Breast epithelium (tissue), 4 donors: ENCODE measurements around the gene TMEM63B. TPM values are rescaled to one million over a fixed set of nuclear protein-coding genes. Genes with fewer than 3 reads are reported as not detected.
"Not testable (repeated sequence)": the region's sequence is repeated elsewhere in the genome, so short reads cannot be mapped to it uniquely, and the experiment has no call there.

Experiments
- DNase-seq, 2 donors: peaks; one replicate each; pipeline ENCODE4 v3.0.0-alpha.2; 2019; ENCODE audit warnings: low spot score in 2 of 2
- H3K27ac ChIP-seq, 2 donors: fragments of 200-600 bp; sonication (generic) in 1 of 2; one replicate each; pipeline ENCODE4 v1.5.1; 2016 to 2019; ENCODE audit warnings: mild to moderate bottlenecking in 1 of 2
- H3K27me3 ChIP-seq, 2 donors: fragments of 200-600 bp; sonication (generic) in 1 of 2; one replicate each; pipeline versions ENCODE4 v1.5.1 to v1.6.0; 2017 to 2019; ENCODE audit warnings: control low read depth in 1 of 2, mild to moderate bottlenecking in 1 of 2
- H3K36me3 ChIP-seq: fragments of 200-600 bp; one replicate; pipeline ENCODE4 v1.5.1; 2019
- H3K4me1 ChIP-seq, 2 donors: fragments of 200-600 bp; sonication (generic); one replicate each; pipeline ENCODE4 v1.5.1; 2016 to 2019; ENCODE audit warnings: control low read depth in 1 of 2
- H3K4me3 ChIP-seq, 3 donors: fragments of 200-600 bp; sonication (generic); 1 replicate in 2 of 3; 2 replicates in 1 of 3; pipeline ENCODE4 v1.5.1; 2016 to 2019; ENCODE audit warnings: mild to moderate bottlenecking in 3 of 3, moderate library complexity in 2 of 3
- H3K9me3 ChIP-seq, 2 donors: fragments of 200-600 bp; sonication (generic) in 1 of 2; one replicate each; pipeline ENCODE4 v1.5.1; 2016 to 2019; ENCODE audit warnings: control low read depth in 1 of 2
- CTCF ChIP-seq, 3 donors: fragments of 450-650 bp; IDR thresholded peaks; one replicate each; pipeline ENCODE4 v1.5.1; 2016 to 2017; ENCODE audit warnings: antibody characterized with exemption in 3 of 3, mild to moderate bottlenecking in 3 of 3, moderate library complexity in 3 of 3
- POLR2A ChIP-seq: fragments of 450-650 bp; IDR thresholded peaks from one replicate; pipeline ENCODE4 v1.6.1; 2016; ENCODE audit warnings: antibody characterized with exemption, mild to moderate bottlenecking, moderate library complexity
- POLR2AphosphoS5 ChIP-seq, 3 donors: sonication (generic); formaldehyde crosslinking; IDR thresholded peaks; one replicate each; pipeline ENCODE4 v1.6.1; 2017; ENCODE audit warnings: antibody characterized with exemption in 3 of 3
- intact Hi-C: fragments of 100-400 bp; cut with DNase I; formaldehyde crosslinking; loops from one replicate; pipeline ENCODE4 v1.15.1; 2023; ENCODE audit warnings: low total_unique reads
- total RNA-seq, 3 donors: library from RNA; depleted of rRNA; stranded (reverse); fragments of >200 nt; gene quantifications; one replicate each; pipeline ENCODE4 v1.1.0, GENCODE V29; 2016

The TMEM63B gene
- total RNA-seq, 3 donors from 2014 or later = 16.7 to 21.8 (median 18.9) TPM

- no peaks in the 10 kb centered on the region for H3K36me3 ChIP-seq
- DNase-seq = no peak
- H3K27ac ChIP-seq = no peak overlapping the region
- no peaks in the 10 kb centered on the region for H3K27me3 ChIP-seq
- no peak overlapping the region for H3K4me3 ChIP-seq
- no peaks in the 10 kb centered on the region for H3K9me3 ChIP-seq
- intact Hi-C loops = no loop called here
- TF ChIP-seq POLR2AphosphoS5 (IDR thresholded peaks at IDR 0.05) (no peak), POLR2A (no peak), CTCF (IDR thresholded peaks at IDR 0.05) (no peak)
- no peaks in the 10 kb centered on the region for H3K4me1 ChIP-seq
These were observed 42.1 kb upstream of the TMEM63B start for GRCh38 chr6:44085219-44085618.

- intact Hi-C loops = no loop called here
- Histone ChIP-seq H3K36me3 (no peaks in the 10 kb centered on the region), H3K27me3 (no peaks in the 10 kb centered on the region), H3K4me3 (no peak overlapping the region), H3K9me3 (no peaks in the 10 kb centered on the region), H3K4me1 (no peaks in the 10 kb centered on the region), H3K27ac (peak overlapping the region in 1 of 2 donors; percentile 1)
- TF ChIP-seq CTCF (IDR thresholded peaks at IDR 0.05) (no peak), POLR2AphosphoS5 (IDR thresholded peaks at IDR 0.05) (no peak), POLR2A (no peak)
- peak in 1 of 2 donors; percentile 69 for DNase-seq
These were observed 40.3 kb upstream of the TMEM63B start for GRCh38 chr6:44086931-44087574.

- Histone ChIP-seq H3K4me1 (no peaks in the 10 kb centered on the region), H3K4me3 (no peak overlapping the region), H3K27me3 (no peaks in the 10 kb centered on the region), H3K36me3 (no peaks in the 10 kb centered on the region), H3K9me3 (no peaks in the 10 kb centered on the region), H3K27ac (no peak overlapping the region)
- no peak for DNase-seq
- intact Hi-C loops = no loop called here
- no peak for TF ChIP-seq POLR2AphosphoS5 (IDR thresholded peaks at IDR 0.05)
- no peak for TF ChIP-seq POLR2A
- no peak for TF ChIP-seq CTCF (IDR thresholded peaks at IDR 0.05)
These were observed 39.7 kb upstream of the TMEM63B start for GRCh38 chr6:44087623-44088022.

- no peaks in the 10 kb centered on the region for H3K9me3 ChIP-seq
- H3K27ac ChIP-seq = no peak overlapping the region
- intact Hi-C loops = no loop called here
- no peaks in the 10 kb centered on the region for H3K4me1 ChIP-seq
- no peak for TF ChIP-seq POLR2A
- TF ChIP-seq CTCF (IDR thresholded peaks at IDR 0.05) = no peak
- TF ChIP-seq POLR2AphosphoS5 (IDR thresholded peaks at IDR 0.05) = no peak
- DNase-seq = no peak
- no peaks in the 10 kb centered on the region for H3K36me3 ChIP-seq
- no peaks in the 10 kb centered on the region for H3K27me3 ChIP-seq
- H3K4me3 ChIP-seq = no peak overlapping the region
These were observed 38.3 kb upstream of the TMEM63B start for GRCh38 chr6:44088827-44089590.

GRCh38 chr6:44090465-44090864 is 36.9 kb upstream of the TMEM63B start:
- no peak for TF ChIP-seq POLR2AphosphoS5 (IDR thresholded peaks at IDR 0.05)
- no peak for TF ChIP-seq POLR2A
- no peak for TF ChIP-seq CTCF (IDR thresholded peaks at IDR 0.05)
- no peaks in the 10 kb centered on the region for H3K36me3 ChIP-seq
- H3K27ac ChIP-seq = no peak overlapping the region
- no peaks in the 10 kb centered on the region for H3K9me3 ChIP-seq
- DNase-seq = no peak
- no peaks in the 10 kb centered on the region for H3K27me3 ChIP-seq
- intact Hi-C loops = loop anchor here (10.0 kb wide), 1 partner anchor 234 kb away; no protein-coding TSS in a partner anchor
- no peaks in the 10 kb centered on the region for H3K4me1 ChIP-seq
- H3K4me3 ChIP-seq = no peak overlapping the region

GRCh38 chr6:44091356-44091755 is 36.0 kb upstream of the TMEM63B start:
- H3K36me3 ChIP-seq, H3K27me3 ChIP-seq, H3K9me3 ChIP-seq, H3K4me1 ChIP-seq, H3K27ac ChIP-seq, DNase-seq, H3K4me3 ChIP-seq: not testable (repeated sequence)
- intact Hi-C loops = loop anchor here (10.0 kb wide), 1 partner anchor 233 kb away; no protein-coding TSS in a partner anchor
